Liver (tissue), 9 donors: ENCODE results near the gene TAF8. TPM values are rescaled to one million over a fixed set of nuclear protein-coding genes. Genes with fewer than 3 reads are reported as not detected.

Source experiments
- DNase-seq: peaks from one replicate; pipeline ENCODE4 v3.0.0-alpha.2; 2017; ENCODE audit warnings: low spot score
- H3K27ac ChIP-seq, 2 donors: one replicate each; pipeline ENCODE4 v1.7.0; 2013; ENCODE audit warnings: inconsistent platforms in 2 of 2, low read length in 2 of 2, control low read depth in 1 of 2, low read depth in 1 of 2, mild to moderate bottlenecking in 1 of 2
- H3K27me3 ChIP-seq, 4 donors: one replicate each; pipeline versions ENCODE4 v1.6.1 to v1.7.0; 2013; ENCODE audit warnings: low read length in 3 of 4, inconsistent platforms in 1 of 4, mild to moderate bottlenecking in 1 of 4, moderate library complexity in 1 of 4; ENCODE audit not compliant: control insufficient read depth in 4 of 4, insufficient read depth in 4 of 4
- H3K36me3 ChIP-seq, 4 donors: one replicate each; pipeline versions ENCODE4 v1.6.1 to v1.7.0; 2013; ENCODE audit warnings: low read length in 3 of 4, mild to moderate bottlenecking in 3 of 4, low read depth in 1 of 4, moderate library complexity in 1 of 4; ENCODE audit not compliant: control insufficient read depth in 4 of 4, insufficient read depth in 3 of 4
- H3K4me1 ChIP-seq, 4 donors: one replicate each; pipeline versions ENCODE4 v1.6.1 to v1.7.0; 2013; ENCODE audit warnings: low read length in 3 of 4, mild to moderate bottlenecking in 3 of 4, moderate library complexity in 1 of 4; ENCODE audit not compliant: control insufficient read depth in 4 of 4, insufficient read depth in 4 of 4
- H3K4me3 ChIP-seq, 3 donors: one replicate each; pipeline versions ENCODE4 v1.6.1 to v1.7.0; 2013; ENCODE audit warnings: low read length in 3 of 3, control low read depth in 1 of 3, low read depth in 1 of 3, mild to moderate bottlenecking in 1 of 3
- H3K9ac ChIP-seq, 2 donors: one replicate each; pipeline ENCODE4 v1.7.0; 2013; ENCODE audit warnings: low read length in 2 of 2, mild to moderate bottlenecking in 2 of 2, moderate library complexity in 2 of 2, control low read depth in 1 of 2, low read depth in 1 of 2
- H3K9me3 ChIP-seq, 4 donors: one replicate each; pipeline versions ENCODE4 v1.6.1 to v1.7.0; 2013; ENCODE audit warnings: low read length in 3 of 4; ENCODE audit not compliant: control insufficient read depth in 4 of 4
- ATF3 ChIP-seq: IDR thresholded peaks from 2 replicates; pipeline ENCODE4 v1.6.1; 2016; ENCODE audit warnings: antibody characterized with exemption
- CTCF ChIP-seq: fragments of 150-350 bp; IDR thresholded peaks from 2 replicates; pipeline ENCODE4 v1.5.1; 2017; ENCODE audit warnings: improper control_type of control experiment, low read depth, low read length; ENCODE audit not compliant: missing input control
- EGR1 ChIP-seq, 2 donors: IDR thresholded peaks; 2 replicates each; pipeline ENCODE4 v1.6.1; 2016 to 2018; ENCODE audit warnings: antibody characterized with exemption in 2 of 2, low read depth in 2 of 2
- FOXA1 ChIP-seq: IDR thresholded peaks from 2 replicates; pipeline ENCODE4 v1.6.1; 2016; ENCODE audit warnings: antibody characterized with exemption
- FOXA2 ChIP-seq: IDR thresholded peaks from 2 replicates; pipeline ENCODE4 v1.6.1; 2016; ENCODE audit warnings: antibody characterized with exemption
- GABPA ChIP-seq, 2 donors: IDR thresholded peaks in 1 of 2; conservative IDR thresholded peaks in 1 of 2; 2 replicates each; pipeline ENCODE4 v1.6.1; 2016; ENCODE audit warnings: antibody characterized with exemption in 2 of 2, mild to moderate bottlenecking in 1 of 2, moderate library complexity in 1 of 2
- HNF4A ChIP-seq, 2 donors: conservative IDR thresholded peaks; 2 replicates each; pipeline ENCODE4 v1.6.1; 2016; ENCODE audit warnings: antibody characterized with exemption in 2 of 2, mild to moderate bottlenecking in 2 of 2
- HNF4G ChIP-seq: IDR thresholded peaks from 2 replicates; pipeline ENCODE4 v1.6.1; 2016; ENCODE audit warnings: antibody characterized with exemption
- JUND ChIP-seq, 2 donors: IDR thresholded peaks; 2 replicates each; pipeline ENCODE4 v1.6.1; 2016; ENCODE audit warnings: antibody characterized with exemption in 2 of 2
- MAX ChIP-seq: IDR thresholded peaks from 2 replicates; pipeline ENCODE4 v1.6.1; 2016; ENCODE audit warnings: antibody characterized with exemption
- NR2F2 ChIP-seq: IDR thresholded peaks from 2 replicates; pipeline ENCODE4 v1.6.1; 2016; ENCODE audit warnings: antibody characterized with exemption
- RAD21 ChIP-seq, 2 donors: IDR thresholded peaks; 2 replicates each; pipeline ENCODE4 v1.6.1; 2016; ENCODE audit warnings: antibody characterized with exemption in 2 of 2, mild to moderate bottlenecking in 2 of 2
- REST ChIP-seq: IDR thresholded peaks from 2 replicates; pipeline ENCODE4 v1.6.1; 2016; ENCODE audit warnings: antibody characterized with exemption, mild to moderate bottlenecking
- RXRA ChIP-seq, 2 donors: IDR thresholded peaks; 2 replicates each; pipeline ENCODE4 v1.6.1; 2017 to 2018; ENCODE audit warnings: antibody characterized with exemption in 2 of 2, mild to moderate bottlenecking in 1 of 2
- SP1 ChIP-seq: IDR thresholded peaks from 2 replicates; pipeline ENCODE4 v1.6.1; 2018; ENCODE audit warnings: antibody characterized with exemption, mild to moderate bottlenecking
- TAF1 ChIP-seq: conservative IDR thresholded peaks from 2 replicates; pipeline ENCODE4 v1.6.1; 2016; ENCODE audit warnings: antibody characterized with exemption, mild to moderate bottlenecking
- ZBTB33 ChIP-seq: IDR thresholded peaks from 2 replicates; pipeline ENCODE4 v1.6.1; 2016; ENCODE audit warnings: antibody characterized with exemption
- WGBS: extraction: QIAGEN DNeasy Blood & Tissue Kit; methylation state at CpG from one replicate; pipeline ENCODE4 v1.1.7; 2013; 5-methylcytosine and 5-hydroxymethylcytosine counted together
- polyA plus RNA-seq, 2 donors: library from polyadenylated mRNA; stranded (reverse) in 1 of 2; unstranded in 1 of 2; fragments of 200-250 nt in 1 of 2; fragments of >200 nt in 1 of 2; fragmentation: Nextera tagmentation in 1 of 2; extraction: Ambion mirVana in 1 of 2; gene quantifications; one replicate each; pipeline versions ENCODE4 v1.2.1 to v1.2.3, GENCODE V29; 2013 to 2015
- total RNA-seq, 2 donors: library from RNA; depleted of rRNA; stranded (reverse); fragments of >200 nt; gene quantifications; one replicate each; pipeline ENCODE4 v1.2.3, GENCODE V29; 2014
- donor health status: healthy.
- donor health status: healthy.
- donor health status: healthy.
- donor health status: healthy.
- donor health status: healthy.

Gene TAF8
- total and polyA plus RNA-seq, 4 donors = 3.9 to 11.3 (median 7.4) TPM

- no peak for DNase-seq
- Histone ChIP-seq H3K9me3 (no peaks in the 10 kb centered on the region), H3K9ac (no peak overlapping the region), H3K4me3 (no peak overlapping the region), H3K36me3 (no peaks in the 10 kb centered on the region), H3K4me1 (peaks cover 0 to 2% (median under 1%) of the 10 kb centered on the region in 4 donors), H3K27ac (no peak overlapping the region), H3K27me3 (no peaks in the 10 kb centered on the region)
- no peak for TF ChIP-seq MAX
- TF ChIP-seq HNF4A (conservative IDR thresholded peaks at IDR 0.05) = no peak
- no peak for TF ChIP-seq REST
- no peak for TF ChIP-seq ATF3
- TF ChIP-seq FOXA1 = no peak
- TF ChIP-seq GABPA (IDR thresholded peaks at IDR 0.05 in 1 of 2, conservative IDR thresholded peaks at IDR 0.05 in 1 of 2) = no peak
- no peak for TF ChIP-seq CTCF
- no peak for TF ChIP-seq NR2F2
- TF ChIP-seq TAF1 = no peak
- no peak for TF ChIP-seq RAD21 (IDR thresholded peaks at IDR 0.05)
- TF ChIP-seq FOXA2 = no peak
- TF ChIP-seq JUND (IDR thresholded peaks at IDR 0.05) = no peak
- no peak for TF ChIP-seq EGR1 (IDR thresholded peaks at IDR 0.05; ENCODE audit: low read depth in 2 of 2)
- no peak for TF ChIP-seq HNF4G
- no peak for TF ChIP-seq SP1
- no peak for TF ChIP-seq RXRA (IDR thresholded peaks at IDR 0.05)
- no peak for TF ChIP-seq ZBTB33
- WGBS = 80% methylated on average over 2 of the region's 2 CpGs
These were observed 11.4 kb upstream of the TAF8 start for GRCh38 chr6:42038811-42039408.
